HEK293 (cell line): ENCODE measurements around the gene BMP2.

Experiments used
- ZNF416 ChIP-seq: fragments of 450-650 bp; formaldehyde crosslinking; IDR thresholded peaks from 2 replicates; pipeline ENCODE4 v1.5.1; 2016; ENCODE audit warnings: missing biosample characterization, missing genetic modification characterization
- TF ChIP-seq, protein P1 (sequence below): IDR thresholded peaks from 2 replicates; pipeline ENCODE4 v1.6.1; 2011; ENCODE audit warnings: mild to moderate bottlenecking, low read depth, low read length, borderline replicate concordance

DNA sequence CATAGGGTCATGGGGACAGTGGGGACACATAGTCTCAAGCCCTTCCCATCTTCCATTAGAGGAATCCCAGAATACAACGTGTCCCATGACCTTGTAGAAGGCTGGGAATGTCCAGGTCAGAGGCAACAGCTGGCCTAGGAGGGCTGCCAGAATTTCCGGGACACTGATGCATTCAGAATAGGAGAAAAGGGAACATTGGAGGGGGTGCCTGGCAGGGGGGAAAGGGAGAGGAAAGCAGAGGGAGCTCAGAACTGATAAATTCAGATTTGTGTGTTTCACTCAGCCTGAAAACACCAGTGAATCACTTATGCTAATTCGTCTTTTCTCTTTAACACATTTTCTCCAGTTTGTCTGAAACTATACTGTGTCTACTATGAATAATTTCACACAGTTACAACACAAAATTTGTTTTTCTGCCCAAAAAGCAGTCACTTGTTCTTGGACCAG lies 35.5 kb upstream of the BMP2 start:
- no peak for TF ChIP-seq ZNF416
- TF ChIP-seq, protein P1, sequence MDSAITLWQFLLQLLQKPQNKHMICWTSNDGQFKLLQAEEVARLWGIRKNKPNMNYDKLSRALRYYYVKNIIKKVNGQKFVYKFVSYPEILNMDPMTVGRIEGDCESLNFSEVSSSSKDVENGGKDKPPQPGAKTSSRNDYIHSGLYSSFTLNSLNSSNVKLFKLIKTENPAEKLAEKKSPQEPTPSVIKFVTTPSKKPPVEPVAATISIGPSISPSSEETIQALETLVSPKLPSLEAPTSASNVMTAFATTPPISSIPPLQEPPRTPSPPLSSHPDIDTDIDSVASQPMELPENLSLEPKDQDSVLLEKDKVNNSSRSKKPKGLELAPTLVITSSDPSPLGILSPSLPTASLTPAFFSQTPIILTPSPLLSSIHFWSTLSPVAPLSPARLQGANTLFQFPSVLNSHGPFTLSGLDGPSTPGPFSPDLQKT: no peak
